GM19239 (cell line): ENCODE measurements around the gene PLEKHJ1.
"Not testable (repeated sequence)": the region's sequence is repeated elsewhere in the genome, so short reads cannot be mapped to it uniquely, and the experiment has no call there.

ENCODE experiments used
- DNase-seq: peaks from one replicate; pipeline ENCODE4 v3.0.0; 2011; ENCODE audit warnings: low spot score; ENCODE audit not compliant: insufficient read length
- FAIRE-seq: peaks from 2 replicates; lab custom pipeline; 2011; peaks lifted over from hg19 to GRCh38; lab: Jason Lieb, UNC

Gene PLEKHJ1, protein sequence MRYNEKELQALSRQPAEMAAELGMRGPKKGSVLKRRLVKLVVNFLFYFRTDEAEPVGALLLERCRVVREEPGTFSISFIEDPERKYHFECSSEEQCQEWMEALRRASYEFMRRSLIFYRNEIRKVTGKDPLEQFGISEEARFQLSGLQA

GRCh38 chr19:2236314-2237050, at the start of gene PLEKHJ1, which contains the start of gene SF3A2:
PLEKHJ1 (minus strand) TSS chr19:2236329; CDS start chr19:2236248, 81 bp downstream.
SF3A2 (plus strand) TSS chr19:2236824; CDS start chr19:2243419, 6,595 bp downstream.
- FAIRE-seq = peak; percentile 95
- peak; percentile 99 for DNase-seq

DNA sequence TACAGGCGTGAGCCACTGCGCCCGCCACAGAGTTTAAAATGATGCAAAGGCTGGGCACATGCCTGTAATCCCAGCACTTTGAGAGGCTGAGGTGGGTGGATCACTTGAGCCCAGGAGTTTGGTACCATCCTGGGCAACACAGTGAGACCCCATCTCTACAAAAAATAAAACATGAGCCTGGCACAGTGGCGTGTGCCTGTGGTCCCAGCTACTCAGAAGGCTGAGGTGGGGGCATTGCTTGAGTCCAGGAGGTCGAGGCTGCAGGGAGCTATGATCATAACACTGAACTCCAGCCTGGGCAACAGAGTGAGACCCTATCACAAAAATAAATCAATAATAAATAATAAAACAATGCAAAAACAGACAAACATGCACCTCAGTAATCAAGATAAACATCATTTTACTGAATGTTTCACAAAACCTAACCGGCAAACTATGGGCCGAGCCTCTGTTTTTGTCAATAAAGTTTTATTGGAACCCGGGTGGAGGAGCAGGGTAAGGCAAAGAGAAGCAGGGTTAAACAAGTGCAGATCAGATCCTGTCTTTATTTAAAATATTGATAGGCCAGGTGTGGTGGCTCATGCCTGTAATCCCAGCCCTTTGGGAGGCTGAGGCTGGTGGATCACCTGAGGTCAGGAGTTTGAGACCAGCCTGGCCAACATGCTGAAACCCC, 47.8 kb upstream of the PLEKHJ1 start:
- FAIRE-seq (no peak), DNase-seq (no peak)

- DNase-seq (no peak), FAIRE-seq (no peak)
Measured at GRCh38 chr19:2282862-2283237, 46.7 kb upstream of the PLEKHJ1 start.

DNA sequence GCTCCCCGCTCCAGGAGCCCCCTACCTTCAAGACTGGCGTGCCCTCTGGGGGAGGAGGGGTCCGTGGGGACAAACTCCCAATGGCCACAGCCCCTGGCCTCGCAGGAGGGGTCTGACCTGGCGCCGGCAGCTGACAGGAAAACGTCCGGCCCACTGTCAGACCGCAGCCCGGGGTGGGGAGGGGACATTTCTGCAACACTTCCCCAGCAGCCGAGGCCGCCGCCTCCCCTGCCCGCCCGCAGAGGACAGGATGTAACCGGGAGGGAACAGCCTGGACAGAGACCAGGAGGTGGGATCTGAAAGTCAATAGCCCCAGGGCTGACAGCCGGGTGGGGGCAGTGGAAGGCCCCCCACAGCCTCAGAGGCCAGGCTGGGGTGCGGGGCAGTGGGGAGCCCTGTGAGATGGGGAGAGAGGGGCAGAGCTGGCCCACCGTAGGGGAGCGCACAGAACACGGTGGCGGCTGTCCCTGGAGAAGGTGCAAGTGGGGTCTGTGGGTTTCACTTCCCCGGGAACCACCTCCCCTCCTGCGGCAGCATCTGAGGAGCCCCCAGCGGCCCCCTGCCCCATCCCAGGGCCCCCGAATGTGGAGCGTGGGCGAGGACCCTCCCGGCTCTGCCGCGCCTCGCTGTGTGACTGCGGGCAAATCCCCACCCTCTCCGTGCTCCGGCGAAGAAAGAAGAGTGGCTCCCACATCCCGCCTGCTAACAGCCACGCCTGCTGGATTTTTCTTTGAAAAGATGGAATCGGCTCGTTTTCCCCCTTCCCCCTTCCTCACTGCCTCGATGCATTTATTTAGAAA, 46.1 kb upstream of the PLEKHJ1 start, which contains the start of gene PEAK3:
TSS of gene PEAK3 (minus strand) at position 114 of the 800 bp plus-strand sequence. CDS start 1,244 bp downstream, outside the sequence.
- DNase-seq (no peak), FAIRE-seq (peak; percentile 76)

GRCh38 chr19:2281265-2282061, 45.3 kb upstream of the PLEKHJ1 start:
- DNase-seq = not testable (repeated sequence)
- peak; percentile 57 for FAIRE-seq

DNA sequence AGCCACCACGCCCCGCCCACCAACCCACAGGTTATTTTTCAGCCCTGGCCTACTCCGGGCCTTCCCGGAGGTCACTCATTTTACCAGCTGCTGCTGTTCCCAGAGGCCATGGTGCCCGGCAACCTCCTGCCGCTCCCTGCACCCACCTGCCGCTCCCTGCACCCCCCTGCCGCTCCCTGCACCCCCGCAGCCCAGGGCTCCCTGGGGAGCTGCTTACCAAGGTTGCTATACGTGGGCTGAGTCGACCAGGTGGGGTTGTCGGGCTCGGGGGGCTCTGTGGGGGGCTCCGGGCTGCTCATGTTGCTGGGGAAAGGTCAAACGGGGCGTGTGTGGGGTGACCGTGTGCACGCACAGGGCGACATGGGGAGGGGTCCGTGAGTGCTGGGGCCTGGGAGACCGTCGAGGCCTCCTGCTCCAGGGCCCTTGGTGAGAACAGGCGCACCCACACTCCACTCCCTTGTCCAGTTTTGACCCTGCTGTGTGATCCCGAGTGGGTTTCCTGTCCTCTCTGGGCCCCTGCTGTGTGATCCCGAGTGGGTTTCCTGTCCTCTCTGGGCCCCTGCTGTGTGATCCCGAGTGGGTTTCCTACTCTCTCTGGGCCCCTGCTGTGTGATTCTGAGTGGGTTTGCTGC, 44.6 kb upstream of the PLEKHJ1 start:
- DNase-seq (no peak), FAIRE-seq (no peak)

DNA sequence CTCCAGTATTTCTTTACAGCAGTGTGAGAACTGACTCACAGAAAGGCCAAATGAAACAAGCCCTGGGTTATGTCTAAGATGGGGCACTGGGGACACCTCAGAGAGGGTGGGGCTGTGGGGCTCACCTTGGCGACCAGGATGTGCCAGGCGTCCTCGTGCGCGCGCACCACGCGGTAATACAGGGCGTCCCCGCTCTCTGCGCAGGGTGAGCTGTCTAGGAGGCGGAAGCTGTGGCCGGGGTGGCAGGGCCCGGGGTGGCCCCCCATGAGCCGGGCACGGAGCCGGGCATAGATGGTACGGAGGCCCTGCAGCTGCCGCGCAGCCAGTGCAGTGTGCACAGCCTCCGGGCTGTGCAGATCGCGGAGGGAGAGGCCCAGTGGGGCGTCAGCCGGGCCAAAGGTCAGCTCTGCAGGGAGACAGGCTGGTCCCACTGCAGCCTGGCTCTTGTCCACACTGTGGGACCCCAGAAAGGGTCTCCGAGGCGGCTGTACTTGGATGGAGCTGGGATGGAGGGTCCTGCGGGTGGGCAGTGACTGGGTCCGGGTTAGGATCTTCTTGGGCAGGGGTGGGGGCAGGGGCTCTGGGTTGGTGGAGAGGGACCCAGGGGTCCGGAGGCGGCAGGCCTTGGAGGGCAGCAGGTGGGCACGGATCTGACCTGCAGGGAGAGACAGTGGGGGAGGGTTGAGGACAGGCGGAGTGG, 42.5 kb upstream of the PLEKHJ1 start:
- FAIRE-seq = no peak

DNA sequence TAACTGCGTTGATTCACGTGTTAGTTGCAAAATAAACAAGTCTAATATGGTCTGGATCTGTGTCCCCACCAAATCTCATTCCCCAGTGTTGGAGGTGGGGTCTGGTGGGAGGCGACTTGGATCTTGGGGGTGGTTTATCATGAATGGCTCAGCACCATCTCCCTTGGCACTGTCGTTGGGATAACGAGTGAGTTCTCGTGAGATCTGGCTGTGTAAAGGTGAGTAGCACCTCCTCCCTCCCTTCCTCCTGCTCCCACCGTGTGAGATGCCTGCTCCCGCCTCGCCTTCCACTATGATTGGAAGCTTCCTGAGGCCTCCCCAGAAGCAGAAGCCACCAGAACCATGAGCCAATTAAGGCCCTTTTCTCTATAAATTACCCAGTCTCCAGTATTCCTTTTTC, 41.0 kb upstream of the PLEKHJ1 start:
- DNase-seq (no peak), FAIRE-seq (no peak)

More for the DNA sequence above, 42.5 kb upstream of the PLEKHJ1 start:
- no peak for DNase-seq

DNA sequence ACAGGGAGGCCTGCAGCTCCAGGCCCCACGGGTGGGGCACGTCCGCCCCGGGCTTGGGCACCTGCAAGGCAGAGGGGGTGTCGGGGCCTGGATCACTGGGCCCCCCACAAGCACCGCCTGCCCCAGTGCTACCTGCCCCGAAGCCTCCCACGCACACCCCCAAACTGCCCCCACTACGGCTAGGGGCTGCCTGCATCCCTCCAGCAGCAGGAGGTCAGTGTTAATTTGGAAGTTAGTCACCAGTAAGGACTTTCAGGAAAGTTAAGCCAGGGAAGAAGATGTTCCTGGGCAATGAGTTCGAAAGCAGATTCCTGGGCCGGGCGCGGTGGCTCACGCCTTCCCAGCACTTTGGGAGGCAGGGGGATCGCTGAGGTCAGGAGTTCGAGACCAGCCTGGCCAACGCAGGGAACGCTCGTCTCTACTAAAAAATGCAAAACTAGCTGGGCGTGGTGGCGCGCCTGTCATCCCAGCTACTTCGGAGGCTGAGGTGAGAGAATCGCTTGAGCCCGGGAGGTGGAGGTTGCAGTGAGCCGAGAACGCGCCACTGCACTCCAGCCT, 40.4 kb upstream of the PLEKHJ1 start:
- FAIRE-seq (no peak), DNase-seq (no peak)

GRCh38 chr19:2275588-2276428, 39.7 kb upstream of the PLEKHJ1 start:
- no peak for DNase-seq
- FAIRE-seq = no peak

GRCh38 chr19:2274931-2275535, 38.9 kb upstream of the PLEKHJ1 start:
- peak; percentile 51 for FAIRE-seq
- DNase-seq = no peak

GRCh38 chr19:2274185-2274711, 38.1 kb upstream of the PLEKHJ1 start:
- FAIRE-seq (no peak), DNase-seq (no peak)

DNA sequence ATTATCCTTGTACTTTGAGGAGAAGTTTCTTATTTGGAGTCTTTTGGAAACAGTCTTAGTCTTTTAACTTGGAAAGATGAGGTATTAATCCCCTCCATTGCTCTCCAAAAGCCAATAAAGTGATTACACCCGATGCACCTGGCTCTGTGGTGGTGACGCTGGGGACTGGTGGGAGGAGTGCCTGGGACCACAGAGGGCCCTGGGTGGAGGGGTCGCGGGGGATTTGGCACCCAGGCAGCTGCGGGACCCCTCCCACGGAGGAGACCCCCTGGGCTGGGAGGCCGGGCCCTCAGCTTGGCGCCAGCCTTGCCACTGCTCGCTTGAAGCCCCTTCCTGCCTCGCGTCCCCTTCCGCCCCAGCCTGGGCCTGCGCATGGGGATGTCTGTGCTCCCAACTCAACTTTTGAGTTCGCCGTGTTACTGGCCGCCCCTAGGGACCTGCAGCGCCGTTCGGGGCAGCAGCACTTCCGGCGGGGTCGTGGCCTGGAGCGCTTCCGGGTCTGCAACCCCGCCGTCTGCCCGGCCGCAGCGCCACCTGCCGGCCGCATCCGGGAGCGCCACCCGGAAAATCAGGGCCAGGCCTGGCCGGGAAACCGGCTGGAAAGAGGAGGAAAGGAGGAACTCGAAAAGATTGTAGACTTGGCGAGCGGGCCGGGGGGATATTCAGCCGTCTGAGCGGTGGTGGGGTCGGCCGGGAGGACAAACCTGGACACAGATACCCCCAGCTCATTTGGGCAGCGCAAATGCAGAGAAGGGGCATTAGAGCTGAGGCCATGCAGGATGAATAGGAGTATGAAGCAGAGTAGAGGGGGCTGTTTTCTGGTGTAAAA, 37.4 kb upstream of the PLEKHJ1 start:
- peak; percentile 100 for DNase-seq

DNA sequence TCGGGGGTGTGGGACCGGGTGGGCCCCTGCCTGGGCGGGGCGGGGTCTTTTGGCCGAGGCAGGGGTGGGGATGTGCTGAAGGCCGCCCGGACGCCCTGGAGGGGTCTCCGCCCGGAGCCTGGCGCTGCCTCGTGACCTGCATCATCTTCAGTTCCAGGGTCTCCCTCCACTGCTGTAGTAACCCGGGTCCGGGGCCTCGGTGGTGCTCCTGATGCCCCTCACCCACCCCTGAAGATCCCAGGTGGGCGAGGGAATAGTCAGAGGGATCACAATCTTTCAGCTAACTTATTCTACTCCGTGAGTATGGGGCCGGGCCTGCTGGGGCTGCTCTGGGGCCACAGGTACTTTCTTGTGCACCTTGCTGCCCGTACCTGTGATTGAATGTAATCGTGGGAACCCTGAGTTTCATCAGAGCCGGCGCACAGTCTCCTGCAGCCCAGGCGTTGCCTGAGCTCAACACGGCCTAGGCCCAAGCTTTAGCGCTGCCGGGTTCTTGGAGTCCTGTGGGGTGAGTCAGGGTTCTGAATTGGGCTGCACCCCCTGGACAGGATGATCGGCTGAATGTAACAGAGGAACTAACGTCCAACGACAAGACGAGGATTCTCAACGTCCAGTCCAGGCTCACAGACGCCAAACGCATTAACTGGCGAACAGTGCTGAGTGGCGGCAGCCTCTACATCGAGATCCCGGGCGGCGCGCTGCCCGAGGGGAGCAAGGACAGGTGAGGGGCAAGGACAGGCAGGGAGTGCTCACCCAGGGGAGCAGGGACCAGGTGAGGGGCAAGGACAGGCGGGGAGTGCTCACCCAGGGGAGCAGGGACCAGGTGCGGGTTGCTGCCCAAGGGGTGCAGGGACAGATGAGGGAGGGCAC, 35.3 kb upstream of the PLEKHJ1 start:
- no peak for FAIRE-seq
- no peak for DNase-seq

More for the DNA sequence above, 37.4 kb upstream of the PLEKHJ1 start:
- peak; percentile 95 for FAIRE-seq
